ENCODE measurements around the gene PIK3IP1.
"Not testable (repeated sequence)": the region's sequence is repeated elsewhere in the genome, so short reads cannot be mapped to it uniquely, and the experiment has no call there.

Gene PIK3IP1

GRCh38 chr22:31248965-31249958, 43.0 kb downstream of the PIK3IP1 start:
- DNase-seq (ENCODE audit: low spot score): no peak

- DNase-seq (ENCODE audit: low spot score): peak; percentile 75
Observed at GRCh38 chr22:31248138-31248745, 44.0 kb downstream of the PIK3IP1 start.

DNA sequence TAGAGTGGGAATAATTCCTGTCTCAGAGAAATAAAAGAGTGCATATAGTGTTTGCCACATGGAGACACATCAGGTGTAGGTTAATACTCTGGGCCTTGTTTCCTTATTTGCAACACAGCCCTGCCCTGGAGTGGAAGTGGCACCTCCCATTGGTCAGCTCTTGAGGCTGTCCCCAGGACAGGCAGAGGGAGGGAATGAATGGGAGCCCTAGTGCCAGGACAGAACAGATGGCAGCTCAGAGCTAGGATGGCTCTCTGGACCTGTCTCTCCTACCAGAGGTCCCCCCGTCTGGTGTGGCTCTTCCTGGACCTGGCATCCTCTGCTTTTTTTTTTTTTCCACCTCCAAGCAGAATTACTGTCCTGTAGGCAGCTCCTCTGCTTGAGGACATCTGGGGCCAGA, 44.6 kb downstream of the PIK3IP1 start:
- no peak for DNase-seq (ENCODE audit: low spot score)

GRCh38 chr22:31246687-31247086, 45.6 kb downstream of the PIK3IP1 start:
- no peak for DNase-seq (ENCODE audit: low spot score)

DNA sequence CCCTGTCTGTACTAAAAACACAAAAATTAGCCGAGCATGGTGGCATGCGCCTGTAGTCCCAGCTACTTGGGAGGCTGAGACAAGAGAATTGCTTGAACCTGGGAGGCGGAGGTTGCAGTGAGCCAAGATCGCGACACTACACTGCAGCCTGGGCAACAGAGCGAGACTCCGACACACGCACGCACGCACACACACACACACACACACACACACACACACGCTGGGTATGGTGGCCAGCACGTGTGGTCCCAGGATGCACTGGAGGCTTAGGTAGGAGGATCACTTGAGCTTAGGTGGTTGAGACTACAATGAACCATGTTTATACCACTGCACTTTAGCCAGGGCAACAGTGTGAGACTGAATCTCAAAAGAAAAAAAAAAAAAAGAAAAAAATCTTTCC, 46.3 kb downstream of the PIK3IP1 start:
- not testable (repeated sequence) for DNase-seq (ENCODE audit: low spot score)

DNA sequence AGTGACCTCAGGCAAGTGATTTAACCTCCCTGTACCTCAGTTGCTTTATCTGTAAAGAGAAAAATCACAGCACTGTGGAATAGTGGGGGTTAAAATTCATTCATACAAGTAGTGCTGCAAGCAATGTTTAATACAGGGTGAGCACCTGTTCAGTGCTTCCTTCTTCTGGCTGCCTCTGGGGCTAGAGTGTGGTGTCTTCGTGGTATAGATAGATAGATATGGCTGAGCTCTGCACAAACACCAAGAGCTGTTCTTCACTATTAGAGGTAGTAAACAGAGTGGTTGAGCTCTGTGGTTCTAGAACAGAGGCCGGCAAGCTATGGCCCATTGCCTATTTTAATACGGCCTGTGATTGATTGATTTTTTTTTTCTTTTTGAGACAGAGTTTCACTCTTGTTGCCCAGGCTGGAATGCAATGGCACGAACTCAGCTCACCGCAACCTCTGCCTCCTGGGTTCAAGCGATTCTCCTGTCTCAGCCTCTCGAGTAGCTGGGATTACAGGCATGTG, 47.3 kb downstream of the PIK3IP1 start:
- DNase-seq (ENCODE audit: low spot score): no peak

DNA sequence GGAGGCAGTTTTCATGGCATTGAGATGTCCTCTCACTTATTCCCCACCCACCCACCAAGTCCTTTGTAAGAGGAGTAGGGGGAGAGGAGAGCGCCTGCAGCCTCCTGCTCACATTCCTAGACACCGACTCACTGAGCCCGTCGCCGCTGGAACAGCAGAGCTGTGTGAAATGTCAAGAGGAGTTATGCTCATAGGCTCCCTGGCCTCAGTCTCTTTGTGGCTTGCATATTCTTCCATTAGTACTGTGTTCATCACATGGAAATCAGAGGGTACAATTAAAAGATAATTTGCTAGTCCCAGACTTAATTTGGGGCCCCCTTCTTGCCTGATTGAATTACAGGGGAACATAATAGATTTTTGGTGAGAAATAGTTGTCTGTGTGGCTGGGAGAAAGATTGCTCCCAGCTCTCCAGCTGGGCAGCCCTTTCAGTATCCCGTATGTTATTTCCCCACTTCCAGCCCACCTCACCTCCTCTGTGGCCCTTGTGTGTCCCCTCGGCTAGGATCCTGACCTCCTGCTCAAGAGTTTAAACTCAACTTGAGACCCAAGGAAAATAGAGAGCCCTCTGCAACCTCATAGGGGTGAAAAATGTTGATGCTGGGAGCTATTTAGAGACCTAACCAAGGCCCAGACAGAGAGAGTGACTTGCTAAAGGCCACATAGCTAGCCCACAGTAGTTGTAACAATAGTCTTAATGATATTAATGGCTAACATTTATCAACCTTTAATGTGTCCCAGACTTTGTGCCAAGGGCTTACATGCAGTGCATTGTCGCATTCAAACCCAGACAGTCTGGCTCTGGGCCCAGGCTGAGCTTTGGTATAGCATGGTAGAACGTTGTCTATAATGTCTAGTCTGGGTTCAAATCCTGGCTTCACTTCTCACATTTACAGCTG, 48.0 kb downstream of the PIK3IP1 start:
- DNase-seq (ENCODE audit: low spot score): no peak

DNA sequence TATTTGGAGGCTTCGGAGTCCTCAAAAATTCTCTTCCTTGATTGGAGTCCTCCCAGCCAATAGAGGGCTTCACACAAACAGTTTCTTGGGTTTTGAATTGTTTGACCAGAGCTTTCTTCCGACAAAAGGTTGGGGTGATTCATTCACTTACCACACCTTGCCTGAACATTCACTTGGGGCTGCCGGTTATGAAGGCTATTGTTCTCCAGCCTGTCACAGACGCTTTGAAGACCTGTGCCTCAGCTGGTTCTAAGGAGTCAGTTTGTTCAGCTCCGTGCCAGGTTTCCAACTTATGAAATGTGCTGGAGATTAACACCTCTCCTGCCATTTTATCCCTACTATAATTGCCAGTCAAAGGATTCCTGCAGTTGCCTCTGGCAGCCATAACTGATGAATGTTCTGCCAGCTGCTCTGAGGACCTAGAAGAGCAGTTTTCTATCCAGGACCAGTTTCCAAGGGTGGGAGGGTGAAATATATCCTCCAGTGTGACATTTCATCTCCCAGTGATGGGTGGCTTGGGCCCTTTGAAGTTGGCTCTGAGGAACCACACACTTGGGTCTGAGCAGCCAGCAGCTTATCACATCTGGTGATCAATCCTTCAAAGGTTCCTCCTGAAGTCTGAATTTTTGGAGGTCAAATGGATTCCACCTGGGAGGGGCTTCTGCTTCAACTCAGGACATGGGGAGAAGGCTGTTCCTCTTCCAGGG, 48.8 kb downstream of the PIK3IP1 start:
- no peak for DNase-seq (ENCODE audit: low spot score)

DNA sequence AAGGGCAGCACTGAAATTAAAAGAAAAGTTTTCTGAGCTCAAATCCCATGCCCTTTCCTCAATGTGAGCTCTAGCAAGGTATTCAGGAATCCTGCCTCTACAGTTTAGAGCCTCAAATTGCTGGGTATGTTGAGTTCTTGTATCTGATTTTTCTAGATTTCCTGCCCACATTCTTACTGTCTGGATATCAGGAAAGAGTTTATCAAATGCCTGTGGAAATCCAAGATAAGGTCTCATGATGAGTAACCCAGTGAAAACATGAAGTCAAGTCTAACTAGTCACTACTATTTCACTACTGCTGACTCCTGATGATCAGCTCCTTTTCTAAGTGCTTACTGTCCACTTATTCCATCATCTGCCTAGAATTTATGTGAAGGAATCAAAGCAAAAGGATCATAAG, 50.4 kb downstream of the PIK3IP1 start:
- DNase-seq (ENCODE audit: low spot score): no peak

DNA sequence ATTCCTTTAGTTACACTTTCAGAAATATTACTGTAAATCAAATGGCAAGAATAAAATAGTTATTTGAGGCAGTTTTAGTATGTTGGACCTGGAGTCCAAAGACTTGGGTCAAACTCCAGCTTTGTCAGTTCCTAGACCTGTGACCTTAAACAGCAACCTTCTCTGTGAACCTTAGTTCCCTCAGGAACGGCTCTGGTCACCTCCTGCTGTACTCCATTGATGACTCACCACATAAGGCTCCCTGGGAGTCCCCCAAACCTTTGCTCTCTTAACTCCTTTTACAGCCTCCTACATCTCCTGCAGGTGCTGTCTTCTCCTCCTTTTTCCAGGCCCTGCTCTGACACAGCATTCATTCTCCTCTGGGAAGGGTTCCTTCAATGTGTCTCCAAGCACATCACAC, 51.1 kb downstream of the PIK3IP1 start:
- DNase-seq (ENCODE audit: low spot score): no peak

DNA sequence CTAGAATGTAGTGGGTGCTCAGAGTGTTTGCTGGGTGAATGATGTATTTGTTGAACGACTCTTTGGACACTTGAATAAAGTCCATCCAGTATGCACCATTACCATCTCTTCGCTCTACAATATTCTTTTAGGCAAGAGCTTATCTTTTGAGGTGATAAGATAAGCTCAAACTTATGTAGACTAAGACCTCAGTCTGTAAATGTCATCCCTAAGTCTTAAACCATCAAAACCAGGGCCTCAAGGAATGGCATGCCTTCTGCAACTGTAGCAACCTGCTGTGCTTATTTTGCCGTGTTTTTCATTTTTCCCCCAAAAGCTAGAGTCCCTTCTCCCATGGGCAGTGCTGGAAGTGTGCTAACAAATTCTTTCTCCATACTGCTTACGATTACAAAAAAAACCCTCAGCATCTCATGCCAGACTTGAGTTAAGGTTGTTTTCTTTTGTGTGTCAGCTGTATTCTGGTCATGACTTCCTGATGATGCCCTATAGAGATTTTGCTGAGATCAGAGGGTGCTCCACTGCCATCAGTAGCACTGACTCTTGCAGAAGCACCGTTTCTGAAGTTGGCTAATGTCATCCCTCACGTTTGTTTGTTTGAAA, 52.4 kb downstream of the PIK3IP1 start:
- no peak for DNase-seq (ENCODE audit: low spot score)

DNA sequence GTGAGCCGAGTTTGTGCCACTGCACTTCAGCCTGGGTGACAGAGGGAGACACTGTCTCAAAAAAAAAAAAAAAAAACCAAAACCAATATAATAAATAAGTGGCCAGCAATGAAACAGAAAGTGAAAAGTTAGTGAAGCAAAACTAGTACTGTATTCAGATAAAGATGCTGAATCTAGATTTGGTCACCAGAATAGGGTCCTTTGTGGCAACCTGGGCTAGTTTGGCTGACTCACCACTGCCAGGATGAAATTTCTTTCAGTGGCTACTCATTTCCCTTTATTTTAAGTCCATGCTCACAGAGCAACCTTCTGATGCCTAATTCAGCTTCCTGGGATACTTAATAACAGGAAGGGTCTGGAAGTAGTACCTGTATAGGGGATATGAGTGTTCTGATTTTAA, 54.2 kb downstream of the PIK3IP1 start:
- no peak for DNase-seq (ENCODE audit: low spot score)

DNA sequence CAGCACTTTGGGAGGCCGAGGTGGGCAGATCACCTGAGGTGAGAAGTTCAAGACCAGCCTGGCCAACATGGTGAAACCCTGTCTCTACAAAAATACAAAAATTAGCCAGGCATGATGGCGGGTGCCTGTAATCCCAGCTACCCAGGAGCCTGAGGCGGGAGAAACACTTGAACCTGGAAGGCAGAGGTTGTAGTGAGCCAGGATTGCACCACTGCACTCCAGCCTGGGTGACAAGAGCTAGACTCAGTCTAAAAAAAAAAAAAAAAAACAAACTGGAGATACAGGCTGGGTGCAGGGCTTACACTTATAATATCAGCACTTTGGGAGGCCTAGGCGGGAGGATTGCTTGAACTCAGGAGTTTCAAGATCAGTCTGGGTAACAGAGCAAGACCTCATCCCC, 56.2 kb downstream of the PIK3IP1 start:
- not testable (repeated sequence) for DNase-seq (ENCODE audit: low spot score)

- DNase-seq (ENCODE audit: low spot score): no peak
Observed at GRCh38 chr22:31235081-31235480, 57.2 kb downstream of the PIK3IP1 start.

GRCh38 chr22:31233001-31233400, 59.3 kb downstream of the PIK3IP1 start:
- DNase-seq (ENCODE audit: low spot score): no peak

All from NAMALWA (cell line).